GM19035 (cell line): Measurements from ENCODE around the gene CASP8.
"Not testable (repeated sequence)": the region's sequence is repeated elsewhere in the genome, so short reads cannot be mapped to it uniquely, and the experiment has no call there.

Experiments used
- ATAC-seq: cut with Tn5 transposase; IDR thresholded peaks from one replicate; pipeline ENCODE4 v1.9.1; 2021; ENCODE audit not compliant: unreplicated experiment

Gene CASP8

GRCh38 chr2:201269764-201270163, 9.4 kb downstream of the CASP8 start:
- ATAC-seq: no peak

GRCh38 chr2:201270293-201271001, 10.1 kb downstream of the CASP8 start:
- no peak for ATAC-seq

- ATAC-seq: no peak
Measured at GRCh38 chr2:201271917-201272316, 11.6 kb downstream of the CASP8 start.

GRCh38 chr2:201273330-201273983, 13.1 kb downstream of the CASP8 start:
- ATAC-seq: no peak

- ATAC-seq: no peak
Measured at GRCh38 chr2:201275069-201275468, 14.7 kb downstream of the CASP8 start.

GRCh38 chr2:201275990-201276389, 15.7 kb downstream of the CASP8 start:
- ATAC-seq: no peak

- ATAC-seq: no peak
Measured at GRCh38 chr2:201276511-201276910, 16.2 kb downstream of the CASP8 start.

- ATAC-seq: no peak
Measured at GRCh38 chr2:201279079-201279478, 18.7 kb downstream of the CASP8 start.

GRCh38 chr2:201280191-201281040, 20.1 kb downstream of the CASP8 start:
- ATAC-seq: no peak

- no peak for ATAC-seq
Measured at GRCh38 chr2:201285499-201285898, 25.2 kb downstream of the CASP8 start.

GRCh38 chr2:201290457-201291148, 30.3 kb downstream of the CASP8 start:
- ATAC-seq: not testable (repeated sequence)

GRCh38 chr2:201298462-201299052, 38.2 kb downstream of the CASP8 start:
- ATAC-seq: no peak

GRCh38 chr2:201299929-201300328, 39.6 kb downstream of the CASP8 start:
- not testable (repeated sequence) for ATAC-seq

GRCh38 chr2:201307876-201308275, 47.5 kb downstream of the CASP8 start:
- ATAC-seq: no peak

- ATAC-seq: no peak
Measured at GRCh38 chr2:201308914-201309313, 48.6 kb downstream of the CASP8 start.

GRCh38 chr2:201313362-201313761, 53.0 kb downstream of the CASP8 start:
- no peak for ATAC-seq

- ATAC-seq: no peak
Measured at GRCh38 chr2:201319511-201319910, 59.2 kb downstream of the CASP8 start.

GRCh38 chr2:201320257-201320656, 59.9 kb downstream of the CASP8 start:
- ATAC-seq: no peak

GRCh38 chr2:201320701-201321100, 60.4 kb downstream of the CASP8 start:
- no peak for ATAC-seq

- ATAC-seq: no peak
Measured at GRCh38 chr2:201322772-201323171, 62.4 kb downstream of the CASP8 start.

- ATAC-seq: no peak
Measured at GRCh38 chr2:201327678-201328077, 67.3 kb downstream of the CASP8 start.
